Epithelial cell of proximal tubule (primary cell): ENCODE data around the gene TRAF1. TPM values are rescaled to one million over a fixed set of nuclear protein-coding genes. Genes with fewer than 3 reads are reported as not detected.

ENCODE experiments used
- DNase-seq: peaks from one replicate; pipeline ENCODE4 v3.0.0-alpha.2; 2011; ENCODE audit warnings: low read depth
- H3K4me3 ChIP-seq: 2 replicates; pipeline ENCODE4 v1.5.1; 2011; ENCODE audit warnings: low read depth, mild to moderate bottlenecking, low read length
- total RNA-seq: library from RNA; depleted of rRNA; stranded (reverse); fragments of >200 nt; gene quantifications from 2 replicates; pipeline ENCODE4 v1.2.3, GENCODE V29; 2015
- TF ChIP-seq, protein P1 (sequence below): conservative IDR thresholded peaks from 2 replicates; pipeline ENCODE4 v1.5.1; 2012; ENCODE audit warnings: low read depth, mild to moderate bottlenecking, low read length

TRAF1 gene
- total RNA-seq, 1 donor from 2014 or later = 5.9 TPM

DNA sequence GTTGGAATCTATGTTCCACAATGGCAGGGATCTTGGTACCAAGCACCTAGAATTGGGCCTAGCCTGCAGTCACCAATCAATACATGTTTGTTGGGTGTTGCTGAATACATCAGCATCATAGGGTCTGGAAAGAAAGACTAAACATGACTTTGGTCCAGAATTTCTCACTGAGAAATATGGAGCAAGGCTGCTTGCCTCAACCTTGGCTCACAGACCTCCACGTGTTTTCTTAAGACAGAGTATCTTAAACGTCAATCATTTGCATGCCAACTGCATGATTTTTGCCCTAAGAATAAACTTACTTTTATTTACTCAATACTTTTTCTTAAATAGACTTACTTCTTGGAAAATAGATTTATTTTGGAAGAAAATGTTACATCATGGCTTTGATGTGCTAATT, 22.7 kb upstream of the TRAF1 start:
- DNase-seq = no peak
- TF ChIP-seq, protein P1, sequence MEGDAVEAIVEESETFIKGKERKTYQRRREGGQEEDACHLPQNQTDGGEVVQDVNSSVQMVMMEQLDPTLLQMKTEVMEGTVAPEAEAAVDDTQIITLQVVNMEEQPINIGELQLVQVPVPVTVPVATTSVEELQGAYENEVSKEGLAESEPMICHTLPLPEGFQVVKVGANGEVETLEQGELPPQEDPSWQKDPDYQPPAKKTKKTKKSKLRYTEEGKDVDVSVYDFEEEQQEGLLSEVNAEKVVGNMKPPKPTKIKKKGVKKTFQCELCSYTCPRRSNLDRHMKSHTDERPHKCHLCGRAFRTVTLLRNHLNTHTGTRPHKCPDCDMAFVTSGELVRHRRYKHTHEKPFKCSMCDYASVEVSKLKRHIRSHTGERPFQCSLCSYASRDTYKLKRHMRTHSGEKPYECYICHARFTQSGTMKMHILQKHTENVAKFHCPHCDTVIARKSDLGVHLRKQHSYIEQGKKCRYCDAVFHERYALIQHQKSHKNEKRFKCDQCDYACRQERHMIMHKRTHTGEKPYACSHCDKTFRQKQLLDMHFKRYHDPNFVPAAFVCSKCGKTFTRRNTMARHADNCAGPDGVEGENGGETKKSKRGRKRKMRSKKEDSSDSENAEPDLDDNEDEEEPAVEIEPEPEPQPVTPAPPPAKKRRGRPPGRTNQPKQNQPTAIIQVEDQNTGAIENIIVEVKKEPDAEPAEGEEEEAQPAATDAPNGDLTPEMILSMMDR = no peak
- H3K4me3 ChIP-seq = no peak overlapping the region

DNA sequence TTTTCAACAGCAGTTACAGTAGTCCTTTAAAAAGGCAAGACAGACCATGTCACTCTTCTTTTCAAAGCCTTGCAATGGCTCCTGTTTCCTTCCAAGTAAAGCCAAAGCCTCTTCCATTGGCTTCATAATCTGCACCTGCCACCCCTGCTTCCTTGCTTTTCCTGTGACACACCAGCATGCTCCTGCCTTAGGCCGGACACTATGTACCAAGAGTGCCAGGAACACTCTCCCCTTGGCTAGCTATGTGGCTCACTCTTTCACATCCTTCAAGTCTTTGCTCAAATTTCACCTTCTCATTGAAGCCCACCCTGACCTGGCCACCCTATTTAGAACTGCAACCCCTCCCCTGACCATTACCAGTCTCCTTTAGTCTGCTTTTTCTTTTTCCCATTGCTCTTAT, 22.2 kb upstream of the TRAF1 start:
- H3K4me3 ChIP-seq = no peak overlapping the region
- TF ChIP-seq, protein P1 = no peak
- no peak for DNase-seq

DNA sequence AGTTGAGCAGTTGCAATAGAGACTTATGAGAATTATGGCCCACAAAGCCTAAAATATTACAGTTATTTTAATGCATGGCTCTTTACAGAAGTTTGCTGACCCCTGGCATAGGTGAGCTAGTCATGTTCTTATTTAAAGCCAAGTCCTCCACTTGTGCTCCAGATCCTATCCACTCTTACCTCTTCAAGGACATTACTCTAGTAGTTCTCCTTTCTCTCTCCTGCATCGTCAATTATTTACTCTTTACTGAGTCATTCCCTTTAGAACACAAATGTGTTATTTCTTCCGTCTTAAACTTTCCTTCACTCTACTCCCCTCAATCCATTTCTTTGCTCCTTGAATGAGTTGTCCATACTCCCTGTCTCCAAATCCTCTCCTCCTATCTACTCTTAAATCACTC, 20.6 kb upstream of the TRAF1 start:
- H3K4me3 ChIP-seq = no peak overlapping the region
- DNase-seq = no peak
- TF ChIP-seq, protein P1 = no peak

DNA sequence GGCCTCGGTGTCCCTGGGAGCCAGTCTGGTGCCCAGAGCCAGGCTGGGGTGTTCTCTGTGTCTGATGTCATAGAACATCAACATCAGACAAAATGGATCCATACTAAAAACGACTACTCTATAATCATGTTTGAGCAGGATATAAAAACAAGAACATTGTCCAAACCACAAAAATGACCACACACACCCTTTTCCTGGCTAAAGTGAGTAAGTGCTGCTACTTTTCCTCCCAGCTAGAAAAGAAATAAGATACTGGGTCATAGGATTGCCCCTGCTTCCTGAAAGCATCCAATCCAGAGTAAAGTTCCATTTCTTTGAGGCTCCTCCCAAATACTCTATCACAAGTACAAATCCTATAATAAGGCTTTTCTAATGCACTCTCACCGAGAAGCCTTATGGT, 19.7 kb upstream of the TRAF1 start:
- TF ChIP-seq, protein P1 = no peak
- no peak for DNase-seq
- no peak overlapping the region for H3K4me3 ChIP-seq

DNA sequence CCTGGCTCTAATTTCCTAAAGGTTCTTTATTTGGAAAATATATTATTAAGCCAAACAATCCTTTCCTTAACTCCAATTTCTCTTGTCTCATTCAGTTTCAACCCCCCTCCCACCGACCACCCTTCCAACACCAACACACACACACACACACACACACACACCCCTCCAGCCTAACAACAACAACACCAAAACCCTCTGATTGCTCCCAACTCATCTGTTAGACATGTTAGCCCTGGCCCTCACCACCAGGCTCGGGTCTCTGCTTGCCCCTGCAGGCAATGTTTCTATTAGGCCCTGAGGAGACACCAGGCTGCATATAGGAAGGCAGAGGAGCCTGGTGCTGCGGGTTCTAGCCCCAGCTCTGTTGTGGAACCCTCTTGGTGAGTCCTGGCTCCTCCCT, 18.4 kb upstream of the TRAF1 start:
- H3K4me3 ChIP-seq = no peak overlapping the region
- DNase-seq = no peak
- TF ChIP-seq, protein P1 = no peak

DNA sequence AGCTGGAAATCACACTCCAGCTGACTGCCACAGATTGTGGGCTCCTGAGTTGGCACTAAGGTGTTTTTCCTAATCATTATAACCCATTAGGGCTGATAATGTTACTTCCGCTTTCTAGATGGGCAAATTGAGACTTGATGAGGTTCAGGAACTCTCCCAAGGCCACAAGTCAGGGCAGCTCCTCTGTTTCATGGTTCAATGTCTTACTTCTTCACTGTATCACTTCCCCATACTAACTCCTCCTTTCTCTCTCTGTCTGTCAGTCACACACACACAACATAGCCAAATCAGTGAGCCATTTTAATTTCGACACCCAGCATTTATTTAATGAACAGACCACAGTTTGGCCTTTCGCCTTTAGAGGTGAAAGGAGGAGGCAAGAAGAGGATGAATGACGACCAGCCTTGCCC, 17.8 kb upstream of the TRAF1 start:
- TF ChIP-seq, protein P1 = no peak
- H3K4me3 ChIP-seq = no peak overlapping the region
- DNase-seq = no peak

DNA sequence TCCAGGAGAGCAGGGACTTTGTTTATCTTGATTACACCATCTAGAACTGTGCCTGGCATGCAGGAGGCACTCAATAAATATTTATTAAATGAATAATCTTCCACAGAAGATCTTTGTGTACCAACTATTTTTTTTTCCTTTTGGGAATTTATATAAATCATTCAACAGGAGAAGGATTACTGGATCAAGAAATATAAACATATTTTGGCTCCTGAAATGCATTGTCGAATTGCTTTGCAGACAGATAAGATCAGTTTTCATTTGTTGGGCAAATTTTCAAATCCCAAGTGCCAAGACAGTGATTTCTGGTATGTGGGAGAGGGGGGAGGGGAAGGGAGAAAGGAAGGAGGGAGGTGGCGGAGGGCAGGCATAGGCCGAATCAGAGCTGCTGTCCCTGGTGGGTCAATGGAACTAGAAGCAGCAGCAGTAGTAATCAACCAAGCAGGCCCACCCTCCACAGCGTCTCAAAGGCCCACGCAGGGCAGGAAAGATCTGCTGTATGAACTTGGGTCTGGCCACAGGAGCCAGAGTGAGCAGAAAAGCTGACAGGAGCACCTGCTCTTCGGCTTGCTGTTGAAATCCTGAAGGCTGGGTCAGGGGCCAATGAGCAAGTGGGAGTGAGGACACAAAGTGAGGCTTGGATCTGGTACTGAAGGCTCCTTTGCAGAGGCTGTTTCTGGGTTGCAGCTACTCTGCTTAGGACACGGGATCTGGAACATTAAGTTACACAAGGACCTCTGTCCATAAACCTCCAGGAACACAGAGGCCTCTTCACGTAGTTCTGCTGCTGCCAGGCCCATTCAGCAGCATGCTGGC, 15.8 kb upstream of the TRAF1 start:
- TF ChIP-seq, protein P1 = no peak
- no peak for DNase-seq

More for the DNA sequence above, 15.8 kb upstream of the TRAF1 start:
- H3K4me3 ChIP-seq = no peak overlapping the region
